ENCODE results near the gene HCN1.

GRCh38 chr5:45271626-45272025, 424.6 kb downstream of the HCN1 start:
- TF ChIP-seq CTCF (IDR thresholded peaks at IDR 0.05) (no peak), POLR2A (IDR thresholded peaks at IDR 0.05) (no peak)
